ENCODE results near the gene MTHFD2. TPM values are rescaled to one million over a fixed set of nuclear protein-coding genes. Genes with fewer than 3 reads are reported as not detected.
"Not testable (repeated sequence)": the region's sequence is repeated elsewhere in the genome, so short reads cannot be mapped to it uniquely, and the experiment has no call there.

The MTHFD2 gene
- total RNA-seq, 1 donor from 2014 or later = 28.6 TPM

DNA sequence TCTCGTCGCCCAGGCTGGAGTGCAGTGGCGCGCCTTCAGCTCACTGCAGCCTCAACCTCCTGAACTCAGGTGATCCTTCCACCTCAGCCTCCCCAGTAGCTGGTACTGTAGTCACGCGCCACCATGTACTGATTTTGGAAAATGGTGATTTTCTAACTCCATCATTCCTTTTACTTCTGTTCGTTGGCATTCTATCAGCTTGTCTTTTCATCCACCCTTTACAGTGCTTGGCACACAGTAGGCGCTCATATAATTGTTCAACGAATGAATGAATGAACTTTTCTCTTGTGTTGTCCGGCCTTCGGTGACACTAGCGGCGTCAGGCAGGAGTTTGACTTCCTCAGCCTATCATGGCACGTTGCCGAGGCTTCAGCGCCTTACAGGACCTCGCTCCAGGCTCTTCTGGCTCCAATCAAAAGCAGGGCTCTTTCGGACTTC lies 373 bp upstream of the MTHFD2 start:
- no peak for DNase-seq

DNA sequence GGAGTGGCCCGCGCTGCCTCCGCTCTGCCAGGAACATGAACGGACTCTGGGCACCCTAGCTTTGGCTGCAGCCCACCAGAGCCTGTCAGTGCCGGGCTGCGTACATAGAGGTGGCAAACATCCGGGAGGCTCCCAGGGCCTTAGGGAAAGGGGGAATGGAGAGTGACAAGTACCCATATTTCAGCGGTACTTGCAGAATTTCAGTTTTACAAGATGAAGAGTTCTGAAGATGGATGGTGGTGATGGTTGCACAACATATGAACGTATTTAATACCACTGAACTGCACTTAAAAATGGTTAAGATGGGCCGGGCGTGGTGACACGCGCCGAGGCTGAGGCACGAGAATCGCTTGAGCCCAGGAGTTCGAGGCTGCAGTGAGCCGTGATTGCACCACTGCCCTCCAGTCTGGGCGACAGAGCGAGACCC lies 873 bp downstream of the MTHFD2 start:
- DNase-seq = no peak

DNA sequence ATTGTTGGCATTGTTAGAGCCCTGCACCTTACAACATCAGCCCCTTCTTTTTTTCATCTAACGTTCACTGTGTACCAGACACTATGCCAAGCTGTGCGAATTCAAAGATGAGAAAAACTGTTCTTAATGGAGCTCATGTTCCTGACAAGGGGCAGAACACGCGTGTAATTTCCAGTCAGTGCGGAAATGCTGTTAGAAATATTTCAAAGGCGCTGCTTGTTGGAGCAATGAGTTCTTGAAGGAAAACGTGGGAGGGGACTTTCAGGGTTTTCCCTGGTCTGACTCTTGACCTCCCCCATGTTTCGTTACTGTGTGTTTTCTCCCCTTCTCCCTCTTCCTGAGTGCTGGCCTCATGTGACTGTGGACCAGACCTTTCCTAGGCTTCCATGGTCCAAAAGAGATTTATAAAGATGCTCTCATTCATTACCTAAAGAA lies 1.5 kb downstream of the MTHFD2 start:
- DNase-seq = peak; percentile 19

DNA sequence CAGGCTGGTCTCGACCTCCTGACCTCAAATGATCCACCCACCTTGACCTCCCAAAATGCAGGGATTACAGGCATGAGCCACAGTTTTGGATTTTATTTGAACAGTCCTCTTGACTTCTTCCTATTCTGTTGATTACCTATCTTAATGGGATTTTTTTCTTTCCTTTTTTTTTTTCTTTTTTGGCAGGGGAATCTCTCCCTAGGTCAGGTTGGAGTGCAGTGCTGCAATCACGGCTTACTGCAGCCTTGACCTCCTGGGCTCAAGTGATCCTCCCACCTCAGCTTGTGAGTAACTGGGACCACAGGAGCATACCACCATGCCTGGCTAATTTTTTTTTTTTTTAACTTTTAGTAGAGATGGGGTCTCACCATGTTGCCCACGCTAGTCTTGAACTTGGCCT lies 2.8 kb downstream of the MTHFD2 start:
- no peak for DNase-seq

- no peak for DNase-seq
Observed at GRCh38 chr2:74201596-74201995, 3.2 kb downstream of the MTHFD2 start.

DNA sequence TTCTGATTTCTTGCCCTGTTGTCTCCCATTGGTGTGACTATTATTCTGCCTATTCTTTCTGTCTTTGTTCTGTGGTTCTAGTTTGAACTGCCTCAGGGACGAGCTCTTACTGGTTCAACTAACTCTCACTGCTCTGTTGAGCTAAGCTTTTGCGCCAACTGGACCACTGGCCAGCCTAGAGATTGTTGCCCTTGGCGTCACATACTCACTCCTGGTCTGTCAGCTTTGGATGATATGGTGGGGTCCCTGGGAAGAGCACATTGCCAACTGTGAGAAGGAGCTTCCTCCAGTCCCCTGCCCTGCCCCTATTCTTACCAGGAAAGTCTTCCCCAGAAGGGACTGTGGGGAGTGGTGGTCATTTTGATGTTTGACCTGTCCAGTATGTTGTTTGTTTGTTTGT lies 6.0 kb downstream of the MTHFD2 start:
- DNase-seq = no peak

GRCh38 chr2:74205113-74205512 lies 6.7 kb downstream of the MTHFD2 start:
- DNase-seq = no peak

DNA sequence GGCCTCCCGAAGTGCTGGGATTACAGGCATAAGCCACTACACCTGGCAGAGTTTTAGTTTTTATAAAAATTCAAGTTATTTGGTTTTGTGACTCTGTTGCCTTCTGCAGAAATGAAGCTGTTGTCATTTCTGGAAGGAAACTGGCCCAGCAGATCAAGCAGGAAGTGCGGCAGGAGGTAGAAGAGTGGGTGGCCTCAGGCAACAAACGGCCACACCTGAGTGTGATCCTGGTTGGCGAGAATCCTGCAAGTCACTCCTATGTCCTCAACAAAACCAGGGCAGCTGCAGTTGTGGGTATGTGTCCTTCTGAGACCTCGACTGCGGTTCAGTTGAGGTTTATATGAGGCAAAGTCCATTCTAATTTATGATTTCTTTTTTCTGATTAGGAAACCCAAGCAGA lies 7.2 kb downstream of the MTHFD2 start:
- DNase-seq = peak; percentile 13

DNA sequence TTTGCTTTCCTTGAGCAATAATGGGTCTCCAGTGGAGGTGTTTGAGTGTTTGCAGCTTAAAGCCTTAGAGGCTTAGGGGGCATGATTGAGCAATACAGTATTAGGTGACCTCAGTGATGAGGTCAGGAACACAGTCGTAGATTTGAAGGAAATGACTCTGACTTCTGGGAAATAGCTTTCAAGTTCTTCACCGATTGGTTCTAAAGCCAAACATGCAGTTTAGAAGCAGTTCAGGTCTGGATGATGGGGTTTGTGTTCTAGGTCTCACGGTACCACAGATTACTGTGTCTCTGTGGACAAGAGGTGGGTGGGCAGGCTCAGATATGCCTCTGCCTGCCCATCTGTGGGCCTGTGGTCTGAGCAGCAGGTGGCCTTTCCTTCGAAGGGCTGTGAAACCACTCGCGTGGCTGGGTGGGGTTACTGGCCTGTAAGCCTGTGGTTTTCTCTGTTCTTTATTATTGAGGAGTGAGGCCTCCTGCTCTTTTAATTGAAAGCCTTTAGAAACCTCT lies 7.8 kb downstream of the MTHFD2 start:
- DNase-seq = peak; percentile 84

DNA sequence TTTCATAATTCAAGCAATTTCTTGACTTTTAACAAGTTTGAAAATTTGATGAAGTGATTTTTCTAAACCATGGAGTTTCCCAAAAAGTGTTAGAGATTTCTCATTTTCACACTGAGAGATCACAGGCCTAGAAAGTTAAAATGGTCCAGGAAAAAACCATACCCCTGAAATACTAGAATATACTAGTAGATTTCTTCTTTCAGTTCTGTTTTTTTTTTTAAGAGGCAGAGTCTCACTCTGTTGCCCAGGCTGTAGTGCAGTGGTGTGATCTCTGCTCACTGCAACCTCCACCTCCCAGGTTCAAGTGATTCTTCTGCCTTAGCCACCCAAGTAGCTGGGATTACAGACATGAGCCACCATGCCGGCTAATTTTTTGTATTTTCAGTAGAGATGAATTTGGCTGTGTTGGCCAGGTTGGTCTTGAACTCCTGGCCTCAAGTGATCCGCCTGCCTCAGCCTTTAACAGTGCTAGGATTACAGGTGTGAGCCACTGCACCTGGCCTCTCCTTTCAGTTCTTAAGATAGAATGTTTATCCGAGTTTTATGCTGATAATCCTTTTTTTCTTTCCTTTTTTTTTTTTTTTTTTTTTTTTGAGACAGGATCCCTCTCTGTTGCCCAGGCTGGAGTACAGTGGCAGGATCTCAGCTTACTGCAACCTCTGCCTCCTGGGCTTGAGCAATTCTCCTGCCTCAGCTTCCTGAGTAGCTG lies 14.4 kb downstream of the MTHFD2 start:
- no peak for DNase-seq

- DNase-seq = not testable (repeated sequence)
Observed at GRCh38 chr2:74215771-74216170, 17.4 kb downstream of the MTHFD2 start.

- no peak for DNase-seq
Observed at GRCh38 chr2:74216642-74217041, 18.2 kb downstream of the MTHFD2 start.

GRCh38 chr2:74219846-74220486 lies 21.6 kb downstream of the MTHFD2 start:
- DNase-seq = no peak

GRCh38 chr2:74221091-74221490 lies 22.7 kb downstream of the MTHFD2 start:
- no peak for DNase-seq

- DNase-seq = no peak
Observed at GRCh38 chr2:74221604-74222299, 23.3 kb downstream of the MTHFD2 start.

- DNase-seq = no peak
Observed at GRCh38 chr2:74222300-74222650, 23.9 kb downstream of the MTHFD2 start.

GRCh38 chr2:74223941-74224770 lies 25.7 kb downstream of the MTHFD2 start:
- no peak for DNase-seq

DNA sequence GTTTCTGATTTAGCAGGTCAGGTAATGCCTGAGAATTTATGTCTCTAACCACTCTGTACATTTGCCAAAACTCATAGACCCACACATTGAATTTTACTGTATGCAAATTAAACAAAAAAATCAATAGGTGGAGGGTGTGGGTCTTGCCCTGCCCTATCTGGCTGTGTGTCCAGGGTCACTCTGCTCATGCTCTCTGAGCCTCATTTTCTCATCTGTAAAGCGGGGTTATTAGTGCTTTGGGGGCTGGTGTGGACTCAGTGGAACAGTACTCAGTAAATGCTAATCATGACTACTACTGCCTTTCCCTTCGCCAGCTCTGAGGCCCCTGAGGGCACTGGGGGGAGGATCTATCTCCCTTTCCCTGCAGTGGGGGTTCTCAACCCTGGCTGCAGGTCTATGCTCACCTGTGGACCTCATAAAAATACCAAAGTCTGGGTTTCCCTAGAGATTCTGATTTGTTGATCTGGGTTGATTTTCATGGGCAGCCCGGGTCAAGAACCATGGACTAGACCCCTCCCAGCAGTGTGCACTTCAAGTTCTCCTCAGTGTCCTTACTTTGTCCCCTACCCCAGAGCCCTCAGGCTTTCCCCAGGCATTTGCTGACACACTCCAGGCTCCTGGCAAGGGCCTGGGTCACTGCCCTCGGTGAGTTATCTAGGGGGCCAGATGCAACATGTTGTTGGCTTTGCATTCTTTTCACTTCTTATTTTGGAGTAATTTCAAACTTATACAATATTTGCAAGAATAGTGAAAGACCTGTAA lies 27.5 kb downstream of the MTHFD2 start:
- DNase-seq = no peak

- no peak for DNase-seq
Observed at GRCh38 chr2:74226648-74227213, 28.3 kb downstream of the MTHFD2 start.

DNA sequence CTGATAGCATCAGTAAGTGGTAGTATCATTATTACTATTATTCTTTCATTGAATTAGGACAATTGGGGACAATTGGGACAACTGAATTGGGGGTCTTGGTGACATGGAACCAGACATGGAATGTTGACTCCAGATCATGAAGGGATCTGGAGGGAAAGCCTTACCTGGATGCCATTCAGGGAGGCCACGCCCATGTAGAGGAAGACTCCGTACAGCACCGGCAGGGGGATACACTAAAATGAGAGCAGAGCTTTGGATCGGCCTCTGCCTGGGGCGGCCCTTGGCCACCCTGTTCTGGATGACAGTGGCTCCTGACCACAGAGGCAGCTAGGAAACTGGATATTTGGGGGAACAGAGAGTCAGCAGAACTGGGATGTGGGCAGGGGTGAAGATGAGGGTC lies 29.2 kb downstream of the MTHFD2 start:
- DNase-seq = no peak

DNA sequence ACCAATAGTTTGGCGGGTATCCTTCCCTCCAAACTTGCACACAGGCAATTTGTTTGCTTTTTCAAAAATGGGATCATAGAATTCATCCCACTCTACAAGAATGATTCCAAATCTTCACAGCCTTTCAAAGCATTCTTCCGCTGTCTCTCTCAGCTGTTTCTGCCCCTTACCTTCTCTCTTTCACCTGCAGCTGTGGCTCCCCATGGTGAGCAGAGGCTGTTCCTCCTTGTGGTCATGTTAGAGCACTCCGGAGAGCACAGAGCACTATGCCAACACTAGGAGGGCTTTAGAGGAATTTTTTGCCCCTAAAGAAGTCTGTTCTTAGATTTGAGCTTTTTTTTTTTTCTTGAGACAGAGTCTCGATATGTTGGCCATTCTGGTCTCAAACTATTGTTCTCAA lies 30.4 kb downstream of the MTHFD2 start:
- DNase-seq = no peak

GRCh38 chr2:74229865-74230264 lies 31.4 kb downstream of the MTHFD2 start:
- not testable (repeated sequence) for DNase-seq
